ENCODE data around the gene SCARB1. TPM values are rescaled to one million over a fixed set of nuclear protein-coding genes. Genes with fewer than 3 reads are reported as not detected.

The SCARB1 gene
- polyA plus RNA-seq, 2 donors, result 7.4 to 8.6 TPM

GRCh38 chr12:124764451-124764850 lies 99.2 kb downstream of the SCARB1 start:
- Histone ChIP-seq H3K27ac (ENCODE audit: low read depth in 2 of 2, low read length in 1 of 2) (peak overlapping the region; percentile 40 to 42), H3K4me3 (ENCODE audit: low read depth in 1 of 2, low read length in 2 of 2) (no peak overlapping the region), H3K27me3 (ENCODE audit: control insufficient read depth in 1 of 2, insufficient read depth in 2 of 2, low read length in 2 of 2) (no peaks in the 10 kb centered on the region), H3K4me1 (ENCODE audit: control insufficient read depth in 2 of 2, insufficient read depth in 2 of 2, low read length in 1 of 2) (peaks cover 0 to 3% of the 10 kb centered on the region in 2 donors), H3K36me3 (ENCODE audit: control insufficient read depth in 2 of 2, insufficient read depth in 2 of 2, low read length in 1 of 2) (no peaks in the 10 kb centered on the region), H3K9me3 (ENCODE audit: control insufficient read depth in 2 of 2, insufficient read depth in 1 of 2, low read depth in 1 of 2, low read length in 1 of 2) (peaks cover 0 to 7% of the 10 kb centered on the region in 2 donors)
- 61% methylated on average over 3 of the region's 3 CpGs for WGBS, 2 donors

GRCh38 chr12:124763594-124763979 lies 100.1 kb downstream of the SCARB1 start:
- Histone ChIP-seq H3K36me3 (ENCODE audit: control insufficient read depth in 2 of 2, insufficient read depth in 2 of 2, low read length in 1 of 2) (no peaks in the 10 kb centered on the region), H3K27ac (ENCODE audit: low read depth in 2 of 2, low read length in 1 of 2) (no peak overlapping the region), H3K4me1 (ENCODE audit: control insufficient read depth in 2 of 2, insufficient read depth in 2 of 2, low read length in 1 of 2) (peaks cover 0 to 3% of the 10 kb centered on the region in 2 donors), H3K9me3 (ENCODE audit: control insufficient read depth in 2 of 2, insufficient read depth in 1 of 2, low read depth in 1 of 2, low read length in 1 of 2) (peaks cover 0 to 7% of the 10 kb centered on the region in 2 donors), H3K4me3 (ENCODE audit: low read depth in 1 of 2, low read length in 2 of 2) (no peak overlapping the region), H3K27me3 (ENCODE audit: control insufficient read depth in 1 of 2, insufficient read depth in 2 of 2, low read length in 2 of 2) (no peaks in the 10 kb centered on the region)
- WGBS, 2 donors, result 67% methylated on average over 5 of the region's 5 CpGs

- no peak overlapping the region for H3K4me3 ChIP-seq (ENCODE audit: low read depth in 1 of 2, low read length in 2 of 2)
- H3K4me1 ChIP-seq (ENCODE audit: control insufficient read depth in 2 of 2, insufficient read depth in 2 of 2, low read length in 1 of 2), result peaks cover 0 to 3% of the 10 kb centered on the region in 2 donors
- no peak overlapping the region for H3K27ac ChIP-seq (ENCODE audit: low read depth in 2 of 2, low read length in 1 of 2)
- H3K36me3 ChIP-seq (ENCODE audit: control insufficient read depth in 2 of 2, insufficient read depth in 2 of 2, low read length in 1 of 2), result no peaks in the 10 kb centered on the region
- H3K27me3 ChIP-seq (ENCODE audit: control insufficient read depth in 1 of 2, insufficient read depth in 2 of 2, low read length in 2 of 2), result no peaks in the 10 kb centered on the region
- WGBS, 2 donors, result 59 to 66% methylated on average over 13 of the region's 13 CpGs
- H3K9me3 ChIP-seq (ENCODE audit: control insufficient read depth in 2 of 2, insufficient read depth in 1 of 2, low read depth in 1 of 2, low read length in 1 of 2), result peaks cover 0 to 7% of the 10 kb centered on the region in 2 donors
Measured at GRCh38 chr12:124762791-124763593, 100.7 kb downstream of the SCARB1 start.

- no peak overlapping the region for H3K27ac ChIP-seq (ENCODE audit: low read depth in 2 of 2, low read length in 1 of 2)
- H3K4me1 ChIP-seq (ENCODE audit: control insufficient read depth in 2 of 2, insufficient read depth in 2 of 2, low read length in 1 of 2), result peaks cover 0 to 3% of the 10 kb centered on the region in 2 donors
- H3K36me3 ChIP-seq (ENCODE audit: control insufficient read depth in 2 of 2, insufficient read depth in 2 of 2, low read length in 1 of 2), result no peaks in the 10 kb centered on the region
- H3K27me3 ChIP-seq (ENCODE audit: control insufficient read depth in 1 of 2, insufficient read depth in 2 of 2, low read length in 2 of 2), result no peaks in the 10 kb centered on the region
- WGBS, 2 donors, result 85 to 92% methylated on average over 8 of the region's 8 CpGs
- H3K4me3 ChIP-seq (ENCODE audit: low read depth in 1 of 2, low read length in 2 of 2), result no peak overlapping the region
- H3K9me3 ChIP-seq (ENCODE audit: control insufficient read depth in 2 of 2, insufficient read depth in 1 of 2, low read depth in 1 of 2, low read length in 1 of 2), result peaks cover 0 to 7% of the 10 kb centered on the region in 2 donors
Measured at GRCh38 chr12:124762384-124762783, 101.3 kb downstream of the SCARB1 start.

GRCh38 chr12:124761871-124762270 lies 101.8 kb downstream of the SCARB1 start:
- no peaks in the 10 kb centered on the region for H3K36me3 ChIP-seq (ENCODE audit: control insufficient read depth in 2 of 2, insufficient read depth in 2 of 2, low read length in 1 of 2)
- 54 to 68% methylated on average over 4 of the region's 4 CpGs for WGBS, 2 donors
- no peaks in the 10 kb centered on the region for H3K27me3 ChIP-seq (ENCODE audit: control insufficient read depth in 1 of 2, insufficient read depth in 2 of 2, low read length in 2 of 2)
- no peak overlapping the region for H3K4me3 ChIP-seq (ENCODE audit: low read depth in 1 of 2, low read length in 2 of 2)
- peaks cover 0 to 12% of the 10 kb centered on the region in 2 donors for H3K9me3 ChIP-seq (ENCODE audit: control insufficient read depth in 2 of 2, insufficient read depth in 1 of 2, low read depth in 1 of 2, low read length in 1 of 2)
- peaks cover 0 to 3% of the 10 kb centered on the region in 2 donors for H3K4me1 ChIP-seq (ENCODE audit: control insufficient read depth in 2 of 2, insufficient read depth in 2 of 2, low read length in 1 of 2)
- H3K27ac ChIP-seq (ENCODE audit: low read depth in 2 of 2, low read length in 1 of 2), result no peak overlapping the region

- 97 to 98% methylated on average over 7 of the region's 7 CpGs for WGBS, 2 donors
- no peaks in the 10 kb centered on the region for H3K36me3 ChIP-seq (ENCODE audit: control insufficient read depth in 2 of 2, insufficient read depth in 2 of 2, low read length in 1 of 2)
- H3K4me3 ChIP-seq (ENCODE audit: low read depth in 1 of 2, low read length in 2 of 2), result peak overlapping the region in 1 of 2 donors; percentile 1
- H3K27ac ChIP-seq (ENCODE audit: low read depth in 2 of 2, low read length in 1 of 2), result no peak overlapping the region
- peaks cover 0 to 12% of the 10 kb centered on the region in 2 donors for H3K9me3 ChIP-seq (ENCODE audit: control insufficient read depth in 2 of 2, insufficient read depth in 1 of 2, low read depth in 1 of 2, low read length in 1 of 2)
- H3K27me3 ChIP-seq (ENCODE audit: control insufficient read depth in 1 of 2, insufficient read depth in 2 of 2, low read length in 2 of 2), result no peaks in the 10 kb centered on the region
- H3K4me1 ChIP-seq (ENCODE audit: control insufficient read depth in 2 of 2, insufficient read depth in 2 of 2, low read length in 1 of 2), result peaks cover 0 to 3% of the 10 kb centered on the region in 2 donors
Measured at GRCh38 chr12:124761056-124761455, 102.6 kb downstream of the SCARB1 start.

- Histone ChIP-seq H3K36me3 (ENCODE audit: control insufficient read depth in 2 of 2, insufficient read depth in 2 of 2, low read length in 1 of 2) (no peaks in the 10 kb centered on the region), H3K27me3 (ENCODE audit: control insufficient read depth in 1 of 2, insufficient read depth in 2 of 2, low read length in 2 of 2) (no peaks in the 10 kb centered on the region), H3K4me1 (ENCODE audit: control insufficient read depth in 2 of 2, insufficient read depth in 2 of 2, low read length in 1 of 2) (peaks cover 0 to 3% of the 10 kb centered on the region in 2 donors), H3K4me3 (ENCODE audit: low read depth in 1 of 2, low read length in 2 of 2) (no peak overlapping the region), H3K27ac (ENCODE audit: low read depth in 2 of 2, low read length in 1 of 2) (no peak overlapping the region), H3K9me3 (ENCODE audit: control insufficient read depth in 2 of 2, insufficient read depth in 1 of 2, low read depth in 1 of 2, low read length in 1 of 2) (peaks cover 0 to 12% of the 10 kb centered on the region in 2 donors)
- 89 to 90% methylated on average over 9 of the region's 9 CpGs for WGBS, 2 donors
Measured at GRCh38 chr12:124760560-124760959, 103.1 kb downstream of the SCARB1 start.

GRCh38 chr12:124759841-124760503 lies 103.7 kb downstream of the SCARB1 start:
- WGBS, 2 donors, result 75 to 78% methylated on average over 15 of the region's 15 CpGs
- Histone ChIP-seq H3K4me1 (ENCODE audit: control insufficient read depth in 2 of 2, insufficient read depth in 2 of 2, low read length in 1 of 2) (peaks cover 0 to 3% of the 10 kb centered on the region in 2 donors), H3K4me3 (ENCODE audit: low read depth in 1 of 2, low read length in 2 of 2) (no peak overlapping the region), H3K9me3 (ENCODE audit: control insufficient read depth in 2 of 2, insufficient read depth in 1 of 2, low read depth in 1 of 2, low read length in 1 of 2) (peaks cover 0 to 11% of the 10 kb centered on the region in 2 donors), H3K27me3 (ENCODE audit: control insufficient read depth in 1 of 2, insufficient read depth in 2 of 2, low read length in 2 of 2) (no peaks in the 10 kb centered on the region), H3K36me3 (ENCODE audit: control insufficient read depth in 2 of 2, insufficient read depth in 2 of 2, low read length in 1 of 2) (no peaks in the 10 kb centered on the region), H3K27ac (ENCODE audit: low read depth in 2 of 2, low read length in 1 of 2) (no peak overlapping the region)

- Histone ChIP-seq H3K4me3 (ENCODE audit: low read depth in 1 of 2, low read length in 2 of 2) (no peak overlapping the region), H3K36me3 (ENCODE audit: control insufficient read depth in 2 of 2, insufficient read depth in 2 of 2, low read length in 1 of 2) (no peaks in the 10 kb centered on the region), H3K27me3 (ENCODE audit: control insufficient read depth in 1 of 2, insufficient read depth in 2 of 2, low read length in 2 of 2) (no peaks in the 10 kb centered on the region), H3K27ac (ENCODE audit: low read depth in 2 of 2, low read length in 1 of 2) (no peak overlapping the region), H3K9me3 (ENCODE audit: control insufficient read depth in 2 of 2, insufficient read depth in 1 of 2, low read depth in 1 of 2, low read length in 1 of 2) (peaks cover 0 to 11% of the 10 kb centered on the region in 2 donors), H3K4me1 (ENCODE audit: control insufficient read depth in 2 of 2, insufficient read depth in 2 of 2, low read length in 1 of 2) (peaks cover 0 to 5% of the 10 kb centered on the region in 2 donors)
- 40 to 52% methylated on average over 32 of the region's 32 CpGs for WGBS, 2 donors
Measured at GRCh38 chr12:124758266-124759220, 105.1 kb downstream of the SCARB1 start.
